ENCODE data around the gene NT5DC3.
A peak's percentile ranks its signal among the peaks of the same experiment; 100 is the strongest.

The NT5DC3 gene

DNA sequence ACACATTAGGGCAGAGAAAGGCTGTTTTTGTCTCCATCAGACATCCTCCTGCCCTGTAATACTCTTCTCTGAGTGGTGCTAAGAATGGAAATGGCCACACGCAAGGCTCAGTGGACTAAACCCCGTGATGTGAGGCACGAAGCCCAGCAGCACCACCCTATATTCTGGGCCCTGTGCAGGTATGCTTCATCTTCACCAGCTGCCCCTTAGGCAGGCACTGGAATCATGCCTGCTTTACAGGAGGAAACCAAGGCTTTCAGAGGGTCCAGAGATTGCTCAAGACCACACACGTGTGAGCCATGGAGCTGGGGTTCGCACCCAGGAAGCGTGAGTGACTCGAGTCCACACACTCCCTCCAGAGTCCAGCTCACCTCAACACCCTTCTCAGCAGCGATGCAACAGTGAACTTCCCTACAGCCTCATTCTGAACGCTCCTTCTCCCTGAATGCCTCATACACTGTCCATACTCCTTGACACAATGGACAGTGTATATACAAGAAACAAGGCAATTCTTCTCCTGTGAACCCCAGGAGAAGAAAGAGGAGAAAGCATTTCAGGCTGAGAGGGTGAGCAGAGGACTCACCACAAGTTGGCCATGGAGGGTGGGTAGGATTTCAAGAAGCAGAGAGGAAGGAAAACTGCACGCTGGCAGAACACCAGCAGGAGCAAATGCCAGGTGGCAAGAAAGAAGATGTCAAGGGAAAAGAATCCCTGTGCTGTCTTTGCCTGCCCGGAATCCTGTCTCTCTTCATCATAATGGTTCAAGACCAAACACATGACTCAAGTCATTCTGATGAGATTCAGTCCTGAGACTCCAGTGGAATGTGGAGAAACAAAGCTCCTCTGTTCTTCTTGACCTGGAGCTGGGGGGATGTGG is 39.1 kb downstream of the NT5DC3 start:
- DNase-seq = no peak
- Histone ChIP-seq H3K36me3 (no peaks in the 10 kb centered on the region; the same call in 1 of the 2 replicates), H3K27me3 (no peaks in the 10 kb centered on the region), H3K4me3 (ENCODE audit: low read depth, low read length) (no peak overlapping the region), H3K9me3 (no peaks in the 10 kb centered on the region), H3K4me1 (peaks cover 6% of the 10 kb centered on the region)
- TF ChIP-seq, protein P1, sequence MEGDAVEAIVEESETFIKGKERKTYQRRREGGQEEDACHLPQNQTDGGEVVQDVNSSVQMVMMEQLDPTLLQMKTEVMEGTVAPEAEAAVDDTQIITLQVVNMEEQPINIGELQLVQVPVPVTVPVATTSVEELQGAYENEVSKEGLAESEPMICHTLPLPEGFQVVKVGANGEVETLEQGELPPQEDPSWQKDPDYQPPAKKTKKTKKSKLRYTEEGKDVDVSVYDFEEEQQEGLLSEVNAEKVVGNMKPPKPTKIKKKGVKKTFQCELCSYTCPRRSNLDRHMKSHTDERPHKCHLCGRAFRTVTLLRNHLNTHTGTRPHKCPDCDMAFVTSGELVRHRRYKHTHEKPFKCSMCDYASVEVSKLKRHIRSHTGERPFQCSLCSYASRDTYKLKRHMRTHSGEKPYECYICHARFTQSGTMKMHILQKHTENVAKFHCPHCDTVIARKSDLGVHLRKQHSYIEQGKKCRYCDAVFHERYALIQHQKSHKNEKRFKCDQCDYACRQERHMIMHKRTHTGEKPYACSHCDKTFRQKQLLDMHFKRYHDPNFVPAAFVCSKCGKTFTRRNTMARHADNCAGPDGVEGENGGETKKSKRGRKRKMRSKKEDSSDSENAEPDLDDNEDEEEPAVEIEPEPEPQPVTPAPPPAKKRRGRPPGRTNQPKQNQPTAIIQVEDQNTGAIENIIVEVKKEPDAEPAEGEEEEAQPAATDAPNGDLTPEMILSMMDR (IDR thresholded peaks at IDR 0.05; ENCODE audit: low read depth, low read length) = no peak

DNA sequence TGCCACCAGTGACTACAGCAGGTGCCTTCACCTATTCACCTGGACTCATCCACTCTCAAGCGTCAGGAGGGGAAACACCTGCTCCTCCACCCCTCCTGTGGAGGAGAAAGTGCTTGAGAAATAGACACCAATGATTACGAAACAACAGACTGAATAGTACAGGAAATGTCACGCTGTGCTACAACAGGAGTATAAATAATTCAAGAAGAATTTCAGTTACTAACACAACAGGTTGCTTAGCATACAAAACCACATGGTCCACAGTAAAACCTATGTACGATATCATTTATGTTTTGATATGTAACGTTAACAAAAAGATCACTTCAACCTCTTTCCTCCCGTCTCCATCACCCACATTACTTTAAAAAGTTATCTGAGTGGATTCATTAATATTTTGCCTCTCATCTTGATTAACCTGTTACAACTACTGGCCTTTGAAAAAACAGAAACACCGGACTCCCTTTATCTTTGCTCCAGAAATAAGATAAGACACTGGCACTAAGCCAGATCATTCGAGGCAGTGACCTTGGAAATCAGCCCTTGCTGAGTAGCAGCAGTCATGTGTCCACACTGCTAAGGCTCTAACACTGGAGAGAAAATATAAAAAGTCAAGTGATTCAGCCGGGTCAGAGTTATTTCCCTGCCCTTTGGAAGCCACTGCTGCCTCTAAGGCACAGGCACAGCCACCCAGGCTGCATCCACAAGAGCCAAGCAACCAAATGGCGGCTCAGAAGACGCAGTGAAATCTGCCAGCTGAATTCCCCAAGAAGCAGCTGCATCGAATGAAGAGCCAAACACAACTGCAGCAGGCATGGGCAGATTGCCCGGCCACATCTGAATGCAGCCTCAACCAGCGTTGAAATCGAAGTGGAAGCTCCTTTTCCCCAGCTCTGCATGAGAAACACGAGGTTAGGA is 40.9 kb downstream of the NT5DC3 start:
- Histone ChIP-seq H3K4me1 (peaks cover 6% of the 10 kb centered on the region), H3K9me3 (no peaks in the 10 kb centered on the region), H3K4me3 (ENCODE audit: low read depth, low read length) (peak overlapping the region; percentile 32; the same call in 1 of the 2 replicates), H3K36me3 (no peaks in the 10 kb centered on the region; the same call in 1 of the 2 replicates), H3K27me3 (no peaks in the 10 kb centered on the region)
- DNase-seq = peak; percentile 48
- TF ChIP-seq, protein P1 (IDR thresholded peaks at IDR 0.05; ENCODE audit: low read depth, low read length) = no peak

DNA sequence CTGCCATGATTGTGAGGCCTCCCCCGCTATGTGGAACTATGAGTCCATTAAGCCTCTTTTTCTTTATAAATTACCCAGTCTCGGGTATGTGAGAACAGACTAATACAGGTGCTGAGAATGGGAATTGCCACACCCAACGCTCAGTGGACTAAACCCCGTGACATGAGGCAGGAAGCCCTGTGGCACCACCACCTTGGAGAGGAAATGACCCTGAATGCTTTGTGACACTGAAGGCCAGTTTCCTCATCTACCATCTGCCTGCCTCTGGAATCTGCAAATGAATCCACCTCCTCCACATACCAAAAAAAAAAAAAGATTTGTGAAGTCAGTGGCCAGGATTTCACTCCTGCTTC is 41.6 kb downstream of the NT5DC3 start:
- Histone ChIP-seq H3K4me3 (ENCODE audit: low read depth, low read length) (no peak overlapping the region), H3K9me3 (no peaks in the 10 kb centered on the region), H3K4me1 (peaks cover 6% of the 10 kb centered on the region), H3K27me3 (no peaks in the 10 kb centered on the region), H3K36me3 (no peaks in the 10 kb centered on the region; the same call in 1 of the 2 replicates)
- TF ChIP-seq, protein P1 (IDR thresholded peaks at IDR 0.05; ENCODE audit: low read depth, low read length) = no peak
- no peak for DNase-seq

DNA sequence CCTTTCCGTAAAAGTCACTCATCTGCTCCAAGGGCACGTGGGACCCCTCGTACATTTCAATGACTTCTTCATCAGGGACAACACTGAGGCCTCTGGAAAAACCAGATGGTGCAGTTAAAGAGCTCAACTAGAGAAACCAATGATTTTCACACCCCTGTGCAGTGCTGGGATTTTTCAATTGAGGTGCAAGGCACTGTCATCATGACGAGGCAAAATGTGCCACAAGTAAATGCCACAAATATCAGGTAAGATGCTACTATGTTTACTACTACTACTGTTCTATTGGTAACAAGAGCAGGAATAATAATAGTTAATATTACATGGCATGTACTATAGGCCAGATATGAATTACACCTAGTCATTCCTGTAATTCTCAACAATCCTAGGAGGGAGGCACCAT is 42.4 kb downstream of the NT5DC3 start:
- TF ChIP-seq, protein P1 (IDR thresholded peaks at IDR 0.05; ENCODE audit: low read depth, low read length) = no peak
- Histone ChIP-seq H3K36me3 (no peaks in the 10 kb centered on the region; the same call in 1 of the 2 replicates), H3K27me3 (no peaks in the 10 kb centered on the region), H3K4me1 (peaks cover 6% of the 10 kb centered on the region), H3K9me3 (no peaks in the 10 kb centered on the region), H3K4me3 (ENCODE audit: low read depth, low read length) (no peak overlapping the region)
- DNase-seq = no peak

DNA sequence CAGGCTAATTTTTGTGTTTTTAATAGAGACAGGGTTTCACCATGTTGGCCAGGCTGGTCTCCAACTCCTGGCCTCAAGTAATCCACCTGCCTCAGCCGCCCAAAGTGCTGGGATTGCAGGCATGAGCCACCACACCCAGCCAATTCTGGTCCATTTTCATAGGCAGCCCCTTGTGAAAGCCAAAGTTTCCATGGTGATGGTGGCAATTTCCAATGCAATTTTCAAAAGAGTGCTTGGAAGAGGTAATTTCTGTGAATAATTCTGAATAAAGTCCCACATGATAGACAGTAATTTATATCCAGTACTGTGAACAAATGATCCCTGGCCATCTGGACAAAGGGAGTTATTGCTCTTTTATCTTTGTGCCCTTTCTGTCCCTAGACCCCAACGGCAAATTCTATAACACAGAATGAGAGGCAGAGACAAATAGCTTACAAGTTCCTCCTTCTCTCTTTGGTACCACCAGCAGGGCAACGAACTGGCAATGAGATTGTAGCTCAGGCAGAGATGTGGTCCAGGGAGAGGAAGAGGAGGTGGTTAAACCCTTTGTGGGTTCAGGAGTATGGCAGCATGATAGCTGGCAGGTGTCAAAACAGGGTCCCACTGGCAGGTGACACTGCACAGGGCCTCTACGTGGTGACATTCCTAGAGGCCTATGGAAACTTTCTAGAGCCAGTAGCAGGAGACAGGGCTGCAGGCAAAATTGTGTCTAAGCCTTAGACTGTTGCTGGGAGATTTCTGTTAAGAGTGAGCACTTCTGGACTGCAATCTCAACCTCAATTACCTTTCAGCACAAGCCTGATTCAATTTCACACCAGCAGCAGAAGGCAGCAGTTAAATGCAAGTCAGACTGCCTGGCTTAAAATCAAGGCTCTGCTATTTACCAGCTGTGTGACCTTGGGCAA is 46.5 kb downstream of the NT5DC3 start:
- no peaks in the 10 kb centered on the region for H3K27me3 ChIP-seq
- no peak for DNase-seq
- TF ChIP-seq, protein P1 (IDR thresholded peaks at IDR 0.05; ENCODE audit: low read depth, low read length) = no peak
- H3K4me1 ChIP-seq = no peaks in the 10 kb centered on the region
- no peaks in the 10 kb centered on the region; the same call in 1 of the 2 replicates for H3K36me3 ChIP-seq
- no peak overlapping the region for H3K4me3 ChIP-seq (ENCODE audit: low read depth, low read length)
- no peaks in the 10 kb centered on the region for H3K9me3 ChIP-seq

Measured in BE2C (cell line).